GM19238 (cell line): ENCODE measurements around the gene PLB1.

Source experiments
- DNase-seq: peaks from one replicate; pipeline ENCODE4 v3.0.0; 2011; ENCODE audit warnings: low spot score; ENCODE audit not compliant: insufficient read length

The PLB1 gene

GRCh38 chr2:28623582-28624405 is 127.9 kb downstream of the PLB1 start:
- DNase-seq: no peak

- DNase-seq: no peak
Observed at GRCh38 chr2:28624436-28624792, 128.6 kb downstream of the PLB1 start.

GRCh38 chr2:28624793-28625701 is 129.2 kb downstream of the PLB1 start:
- peak; percentile 44 for DNase-seq

GRCh38 chr2:28626376-28626775 is 130.5 kb downstream of the PLB1 start:
- no peak for DNase-seq

- no peak for DNase-seq
Observed at GRCh38 chr2:28626891-28627421, 131.1 kb downstream of the PLB1 start.

GRCh38 chr2:28627722-28628480 is 132.0 kb downstream of the PLB1 start:
- DNase-seq: no peak

- DNase-seq: no peak
Observed at GRCh38 chr2:28628506-28628905, 132.6 kb downstream of the PLB1 start.

GRCh38 chr2:28628987-28629386 is 133.1 kb downstream of the PLB1 start:
- DNase-seq: no peak

GRCh38 chr2:28629910-28630309 is 134.1 kb downstream of the PLB1 start:
- DNase-seq: no peak

GRCh38 chr2:28630341-28630740 is 134.5 kb downstream of the PLB1 start:
- no peak for DNase-seq

- no peak for DNase-seq
Observed at GRCh38 chr2:28631514-28632206, 135.8 kb downstream of the PLB1 start.

- DNase-seq: no peak
Observed at GRCh38 chr2:28632791-28633190, 136.9 kb downstream of the PLB1 start.

- DNase-seq: no peak
Observed at GRCh38 chr2:28633204-28633603, 137.3 kb downstream of the PLB1 start.

- DNase-seq: no peak
Observed at GRCh38 chr2:28633746-28634145, 137.9 kb downstream of the PLB1 start.

GRCh38 chr2:28635191-28635611 is 139.3 kb downstream of the PLB1 start:
- DNase-seq: no peak

GRCh38 chr2:28636491-28636890 is 140.6 kb downstream of the PLB1 start:
- no peak for DNase-seq

- no peak for DNase-seq
Observed at GRCh38 chr2:28637066-28638047, 141.5 kb downstream of the PLB1 start.

- no peak for DNase-seq
Observed at GRCh38 chr2:28638102-28638501, 142.2 kb downstream of the PLB1 start.

GRCh38 chr2:28639092-28639691 is 143.3 kb downstream of the PLB1 start:
- no peak for DNase-seq
